A549 (cell line): ENCODE results near the gene ANKRD29.

ENCODE experiments used
- CEBPB ChIP-seq, 2 experiments: fragments of >200 bp in 1 of 2; sonication (Bioruptor Twin) in 1 of 2; formaldehyde crosslinking in 1 of 2; IDR thresholded peaks; 2 replicates each; pipeline ENCODE4 v1.6.1; 2012 to 2016
- EHMT2 ChIP-seq: fragments of 200-600 bp; sonication (generic); IDR thresholded peaks from 2 replicates; pipeline ENCODE4 v1.6.1; 2016; ENCODE audit warnings: antibody characterized with exemption, low read depth, mild to moderate bottlenecking, moderate library complexity
- TFCP2L1 ChIP-seq: fragments of 250-450 bp; sonication (Bioruptor Pico); IDR thresholded peaks from 2 replicates; pipeline ENCODE4 v1.5.0; 2021; ENCODE audit warnings: mild to moderate bottlenecking
- TF ChIP-seq, protein P1 (sequence below): IDR thresholded peaks from 2 replicates; pipeline ENCODE4 v1.6.1; 2012; ENCODE audit warnings: low read depth, borderline replicate concordance

DNA sequence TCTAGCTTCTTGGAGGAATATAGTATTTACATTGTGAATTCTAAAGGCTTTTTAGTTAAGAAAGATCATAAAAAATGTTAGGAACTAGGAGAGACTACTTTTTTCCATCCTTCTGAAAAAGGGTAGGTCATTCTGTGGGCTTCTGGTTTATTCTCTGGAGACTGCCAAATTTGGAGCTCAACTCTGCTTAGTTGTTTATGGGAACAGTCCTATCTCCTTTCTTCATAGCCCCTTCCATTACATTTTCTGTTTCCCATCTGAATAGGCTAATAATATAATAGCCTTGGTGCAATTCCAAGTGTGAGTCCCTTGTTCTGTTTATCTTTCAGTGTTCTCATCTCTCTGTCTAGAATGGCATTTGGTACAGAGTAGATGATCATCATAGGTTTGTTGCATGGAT, 42.1 kb upstream of the ANKRD29 start:
- TF ChIP-seq, protein P1, sequence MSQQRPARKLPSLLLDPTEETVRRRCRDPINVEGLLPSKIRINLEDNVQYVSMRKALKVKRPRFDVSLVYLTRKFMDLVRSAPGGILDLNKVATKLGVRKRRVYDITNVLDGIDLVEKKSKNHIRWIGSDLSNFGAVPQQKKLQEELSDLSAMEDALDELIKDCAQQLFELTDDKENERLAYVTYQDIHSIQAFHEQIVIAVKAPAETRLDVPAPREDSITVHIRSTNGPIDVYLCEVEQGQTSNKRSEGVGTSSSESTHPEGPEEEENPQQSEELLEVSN, result no peak
- no peak for TF ChIP-seq CEBPB (IDR thresholded peaks at IDR 0.05)
- TF ChIP-seq EHMT2, result no peak
- TF ChIP-seq TFCP2L1 (CRISPR knock-in tag), result no peak
